Stimulated activated CD4-positive, alpha-beta T cell treated with anti-CD3 and anti-CD28 coated beads, Interleukin-2, amount 100 ng/mL, for 48 hours (primary cell): Measurements from ENCODE around the gene HAPSTR1.

Experiments
- DNase-seq, 2 donors: peaks; one replicate each; pipeline ENCODE4 v3.0.0-alpha.2; 2020

Gene HAPSTR1

GRCh38 chr16:9097266-9098219, 6.1 kb downstream of the HAPSTR1 start:
- DNase-seq: no peak

GRCh38 chr16:9098377-9099090, 7.1 kb downstream of the HAPSTR1 start:
- no peak for DNase-seq

- DNase-seq: no peak
Observed at GRCh38 chr16:9099131-9099625, 7.7 kb downstream of the HAPSTR1 start.

- no peak for DNase-seq
Observed at GRCh38 chr16:9102379-9102778, 10.9 kb downstream of the HAPSTR1 start.

GRCh38 chr16:9102943-9103342, 11.5 kb downstream of the HAPSTR1 start:
- DNase-seq: no peak

GRCh38 chr16:9103546-9103945, 12.1 kb downstream of the HAPSTR1 start:
- no peak for DNase-seq

GRCh38 chr16:9105189-9105588, 13.7 kb downstream of the HAPSTR1 start:
- DNase-seq: no peak

- DNase-seq: no peak
Observed at GRCh38 chr16:9107025-9107970, 15.9 kb downstream of the HAPSTR1 start.

GRCh38 chr16:9109255-9109654, 17.8 kb downstream of the HAPSTR1 start:
- DNase-seq: no peak

GRCh38 chr16:9112166-9112843, 20.9 kb downstream of the HAPSTR1 start:
- no peak for DNase-seq

GRCh38 chr16:9112844-9113186, 21.4 kb downstream of the HAPSTR1 start:
- DNase-seq: no peak

GRCh38 chr16:9113707-9114106, 22.3 kb downstream of the HAPSTR1 start:
- no peak for DNase-seq

- no peak for DNase-seq
Observed at GRCh38 chr16:9114112-9114511, 22.7 kb downstream of the HAPSTR1 start.

- DNase-seq: no peak
Observed at GRCh38 chr16:9114842-9115241, 23.4 kb downstream of the HAPSTR1 start.

- no peak for DNase-seq
Observed at GRCh38 chr16:9115277-9115676, 23.8 kb downstream of the HAPSTR1 start.

GRCh38 chr16:9116141-9116540, 24.7 kb downstream of the HAPSTR1 start:
- DNase-seq: no peak

GRCh38 chr16:9118170-9118569, 26.7 kb downstream of the HAPSTR1 start:
- no peak for DNase-seq

GRCh38 chr16:9119795-9120194, 28.4 kb downstream of the HAPSTR1 start:
- DNase-seq: no peak

GRCh38 chr16:9122342-9122741, 30.9 kb downstream of the HAPSTR1 start:
- DNase-seq: no peak

- no peak for DNase-seq
Observed at GRCh38 chr16:9122969-9123368, 31.5 kb downstream of the HAPSTR1 start.

GRCh38 chr16:9123401-9123800, 32.0 kb downstream of the HAPSTR1 start:
- DNase-seq: no peak

- no peak for DNase-seq
Observed at GRCh38 chr16:9123871-9124270, 32.4 kb downstream of the HAPSTR1 start.
